HG03064 (cell line): Measurements from ENCODE around the gene RD3L.
"Not testable (repeated sequence)": the region's sequence is repeated elsewhere in the genome, so short reads cannot be mapped to it uniquely, and the experiment has no call there.

Experiments
- ATAC-seq: cut with Tn5 transposase; IDR thresholded peaks from one replicate; pipeline ENCODE4 v1.9.1; 2021; ENCODE audit warnings: low read depth; ENCODE audit not compliant: unreplicated experiment

RD3L gene

DNA sequence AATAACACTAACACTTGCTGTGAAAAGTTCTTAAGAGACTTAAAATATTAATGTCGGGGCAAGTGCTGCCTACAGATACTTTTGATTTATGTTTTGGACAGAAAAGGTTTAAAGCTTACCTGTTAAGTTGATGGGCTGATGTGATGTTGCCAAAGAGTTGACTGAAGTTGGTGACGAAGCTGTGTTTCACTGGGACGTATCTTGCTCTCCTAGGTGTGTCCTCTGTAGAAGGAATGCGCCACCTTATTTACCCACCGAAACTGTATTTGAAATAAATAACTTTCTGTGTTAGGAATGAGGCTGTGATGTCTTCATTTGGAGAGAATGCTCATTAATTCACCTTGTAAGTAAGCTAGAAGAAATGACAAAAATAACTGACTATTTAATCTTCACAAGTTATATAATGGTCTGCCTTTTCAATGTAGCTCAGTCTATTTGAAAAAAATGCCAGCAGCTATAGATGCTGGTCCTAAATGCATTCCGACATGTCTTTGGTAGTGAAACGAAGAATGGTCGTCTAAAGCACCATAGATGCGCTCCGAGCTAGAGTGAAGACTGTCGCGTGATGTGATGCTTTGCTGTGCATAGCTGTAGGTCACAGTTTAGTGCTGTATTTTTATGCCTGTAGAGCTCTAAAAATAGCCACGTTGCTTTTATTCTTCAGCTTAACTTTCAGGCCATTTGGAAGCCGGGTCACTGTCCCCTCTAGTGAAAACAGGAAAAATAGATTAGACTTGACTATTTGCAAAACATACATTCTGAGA is at the start of gene RD3L:
Gene RD3L (minus strand): TSS at position 557 of the 764 bp plus-strand sequence. CDS start 834 bp downstream, outside the sequence.
- no peak for ATAC-seq

DNA sequence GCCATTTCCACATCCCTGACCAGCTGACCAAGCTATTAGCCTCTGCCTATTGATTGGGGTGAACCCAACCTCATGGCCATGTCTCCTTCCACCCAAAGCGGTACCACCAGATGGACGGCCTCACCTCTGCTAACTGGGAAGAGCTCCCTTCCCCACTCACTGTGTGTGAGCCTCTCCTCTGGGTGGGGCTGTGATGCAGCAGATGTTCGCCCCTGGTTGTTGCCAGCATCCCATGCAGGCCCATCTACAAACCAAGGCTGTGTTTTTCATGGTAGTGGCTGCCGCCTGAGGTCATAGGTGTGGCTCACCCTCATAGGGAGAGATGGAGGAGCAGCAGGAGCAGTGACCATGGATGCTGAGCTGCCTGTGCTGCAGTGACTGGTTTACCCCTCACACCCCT is 47.6 kb upstream of the RD3L start:
- no peak for ATAC-seq

DNA sequence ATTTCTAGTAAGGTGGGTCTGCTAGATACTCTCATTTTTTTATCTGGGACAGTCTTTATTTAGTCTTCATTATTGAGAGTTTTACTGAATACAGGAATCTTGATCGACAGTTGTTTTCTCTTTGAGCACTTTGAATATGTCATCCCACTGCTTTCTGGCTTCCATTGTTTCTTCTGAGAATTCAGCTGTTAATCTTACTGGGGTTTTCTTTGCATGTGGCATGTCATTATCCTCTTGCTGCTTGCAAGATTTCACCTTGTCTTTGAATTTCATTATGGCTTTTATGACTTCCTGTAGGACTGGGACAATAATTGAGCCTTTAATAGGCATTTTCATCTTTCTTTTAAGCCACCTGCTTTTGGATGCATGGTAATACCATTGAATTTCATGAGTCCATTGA is 46.7 kb upstream of the RD3L start:
- ATAC-seq: no peak

DNA sequence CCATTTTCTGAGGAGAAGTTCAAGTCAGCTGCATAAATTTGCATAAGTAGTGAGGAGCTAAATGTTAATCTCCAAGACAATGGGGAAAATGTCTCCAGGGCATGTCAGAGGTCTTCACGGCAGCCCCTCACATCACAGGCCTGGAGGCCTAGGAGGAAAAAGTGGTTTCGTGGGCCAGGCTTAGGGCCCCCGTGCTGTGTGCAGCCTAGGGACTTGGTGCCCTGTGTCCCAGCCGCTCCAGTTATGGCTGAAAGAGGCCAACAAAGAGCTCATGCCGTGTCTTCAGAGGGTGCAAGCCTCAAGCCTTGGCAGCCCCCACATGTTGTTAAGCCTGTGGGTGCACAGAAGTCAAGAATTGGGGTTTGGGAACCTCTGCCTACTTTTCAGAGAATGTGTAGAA is 41.9 kb upstream of the RD3L start:
- ATAC-seq: no peak

DNA sequence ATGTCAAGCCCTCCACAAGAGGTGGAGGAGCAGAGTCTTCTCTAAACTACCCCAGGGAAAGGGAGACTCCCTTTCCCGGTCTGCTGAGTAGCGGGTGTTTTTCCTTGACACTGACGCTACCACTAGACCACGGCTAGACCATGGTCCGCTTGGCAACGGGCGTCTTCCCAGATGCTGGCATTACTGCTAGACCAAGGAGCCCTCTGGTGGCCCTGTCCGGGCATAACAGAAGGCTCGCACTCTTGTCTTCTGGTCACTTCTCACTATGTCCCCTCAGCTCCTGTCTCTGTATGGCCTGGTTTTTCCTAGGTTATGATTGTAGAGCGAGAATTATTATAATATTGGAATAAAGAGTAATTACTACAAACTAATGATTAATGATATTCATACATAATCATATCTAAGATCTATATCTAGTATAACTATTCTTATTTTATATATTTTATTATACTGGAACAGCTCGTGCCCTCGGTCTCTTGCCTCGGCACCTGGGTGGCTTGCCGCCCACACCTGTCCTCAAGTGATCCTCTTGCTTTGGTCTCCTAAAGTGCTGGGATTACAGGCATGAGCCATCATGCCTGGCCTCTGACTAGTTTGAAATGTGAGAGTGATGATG is 38.4 kb upstream of the RD3L start:
- ATAC-seq: not testable (repeated sequence)

DNA sequence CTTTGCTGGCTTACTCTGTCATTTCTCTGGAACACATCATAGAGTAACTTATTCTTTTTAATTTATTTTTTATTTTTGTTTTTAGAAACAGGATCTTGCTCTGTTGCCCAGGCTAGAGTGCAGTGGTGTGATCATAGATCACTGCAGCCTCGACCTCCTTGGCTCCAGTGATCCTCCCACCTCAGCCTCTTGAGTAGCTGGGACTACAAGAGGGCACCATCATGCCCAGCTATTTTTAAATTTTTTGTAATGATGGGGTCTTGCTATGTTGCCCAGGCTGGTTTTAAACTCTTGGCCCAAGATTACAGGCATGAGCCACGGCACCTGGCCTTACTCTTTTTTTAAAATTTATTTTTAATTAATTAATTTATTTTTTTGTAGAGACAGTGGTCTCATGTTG is 32.2 kb upstream of the RD3L start:
- ATAC-seq: no peak

DNA sequence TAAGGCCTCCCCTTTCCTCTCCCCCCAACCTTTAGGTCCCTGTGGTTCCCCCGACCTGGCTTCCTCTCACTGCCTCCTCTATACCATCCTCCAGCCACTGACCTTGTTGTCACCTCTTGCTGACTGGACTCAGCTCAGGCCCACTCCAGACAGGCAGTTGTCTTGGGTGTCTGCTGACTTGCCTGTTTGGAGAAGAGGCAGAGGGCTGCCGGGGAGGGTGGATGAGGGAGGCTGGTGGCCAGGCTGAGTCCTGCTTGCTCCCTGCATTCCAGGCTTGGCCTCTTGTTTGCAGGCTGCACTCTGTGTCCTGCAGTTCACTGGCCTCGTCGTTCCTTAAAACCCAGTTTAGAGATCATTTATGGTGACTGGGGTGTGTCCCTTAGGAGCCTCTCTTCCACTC is 31.0 kb upstream of the RD3L start:
- no peak for ATAC-seq

DNA sequence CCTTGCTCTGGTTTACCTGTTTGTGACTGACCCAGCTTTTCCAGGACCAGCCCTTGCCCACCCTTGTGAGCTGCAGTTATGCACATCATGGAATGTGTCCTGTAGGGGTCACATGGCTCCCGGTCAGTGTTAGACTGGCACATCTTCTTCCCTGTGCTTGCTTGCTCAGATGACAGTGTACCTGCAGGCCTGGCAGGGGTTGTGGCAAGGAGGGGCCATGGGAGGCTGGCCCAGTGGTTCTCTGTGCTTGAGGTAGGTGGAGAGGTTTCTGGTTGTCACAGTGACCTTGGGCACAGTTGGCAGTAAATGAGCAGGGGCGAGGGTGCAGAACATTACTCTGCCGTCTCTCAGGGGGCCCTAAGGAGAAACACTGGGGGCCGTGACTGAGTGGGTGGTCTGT is 27.6 kb upstream of the RD3L start:
- no peak for ATAC-seq

DNA sequence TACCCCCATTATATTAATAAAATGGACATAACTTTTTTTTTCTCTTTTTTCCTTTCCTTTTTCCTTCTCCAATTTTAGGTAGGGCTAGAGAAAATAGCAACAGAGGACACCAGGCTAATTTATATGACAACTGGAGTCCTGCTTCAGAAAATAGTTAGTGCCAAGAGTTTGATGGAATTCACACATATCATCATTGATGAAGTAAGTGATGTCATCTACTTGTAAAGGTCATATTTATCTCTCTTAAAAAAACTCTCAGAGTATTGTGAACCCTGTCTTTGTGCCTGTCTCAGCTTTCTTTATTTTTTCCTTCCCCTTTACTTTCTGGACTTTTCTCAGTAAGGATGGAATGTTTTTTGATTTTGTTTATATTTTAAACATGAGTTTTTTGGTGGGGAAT is 24.3 kb upstream of the RD3L start:
- ATAC-seq: no peak

DNA sequence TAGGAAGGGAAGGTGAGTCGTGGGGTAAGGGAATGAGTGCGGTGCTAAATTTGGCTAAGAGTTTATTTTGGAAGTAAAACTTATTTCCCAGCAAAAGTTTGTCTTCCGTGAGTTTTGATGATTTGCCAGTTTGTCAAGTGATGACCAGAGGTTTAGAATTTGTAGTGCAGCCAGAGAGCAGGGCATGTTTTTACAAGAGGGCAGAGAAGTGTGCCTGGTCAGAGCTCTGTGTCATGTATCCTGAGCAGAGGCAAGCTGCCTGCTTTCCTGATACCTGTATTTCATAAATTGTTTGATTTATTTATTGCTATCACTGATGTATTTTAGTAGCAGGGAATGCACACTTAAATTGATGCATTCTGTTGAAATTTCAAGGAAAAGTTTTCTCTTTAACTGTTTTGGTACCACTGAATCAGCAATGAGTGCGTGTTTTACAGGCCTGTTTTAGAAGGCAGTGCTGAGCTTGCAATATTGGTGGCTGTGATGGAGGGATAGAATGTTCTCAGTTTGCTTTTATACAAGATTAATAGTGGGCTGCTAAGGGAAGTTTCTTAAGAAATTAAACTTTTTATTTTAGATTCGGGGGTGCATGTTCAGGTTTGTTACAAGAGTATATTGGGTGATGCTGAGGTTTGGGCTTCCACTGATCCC is 19.7 kb upstream of the RD3L start:
- no peak for ATAC-seq

DNA sequence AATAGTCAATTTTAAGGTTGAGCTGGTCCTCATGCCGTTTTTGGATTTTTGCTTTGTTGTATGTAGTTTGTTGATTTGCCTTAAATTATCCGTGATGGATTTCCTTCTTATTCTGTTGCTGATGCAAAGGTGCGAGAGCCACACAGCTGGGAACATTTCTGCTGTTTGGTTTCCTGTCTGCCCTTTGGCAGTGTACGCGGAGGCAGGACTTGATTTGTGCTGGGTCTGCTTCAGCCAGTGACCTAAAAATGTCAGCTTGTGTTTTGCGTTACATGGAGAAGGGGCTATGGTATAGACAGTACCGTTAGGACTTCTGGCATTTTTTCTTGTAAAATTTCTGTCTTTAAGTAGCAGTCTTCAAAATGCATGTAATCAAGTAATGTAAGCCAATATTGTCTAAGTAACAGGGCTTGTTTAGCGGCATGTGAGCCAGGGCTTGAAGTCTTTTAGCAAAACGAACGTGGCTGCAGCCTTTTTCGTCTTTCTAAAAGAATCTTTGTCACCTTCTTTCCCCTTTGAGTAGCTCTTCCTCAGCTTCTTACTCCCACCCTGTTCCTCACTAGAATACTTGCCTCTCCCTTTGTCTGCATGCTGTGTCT is 18.2 kb upstream of the RD3L start:
- ATAC-seq: no peak

DNA sequence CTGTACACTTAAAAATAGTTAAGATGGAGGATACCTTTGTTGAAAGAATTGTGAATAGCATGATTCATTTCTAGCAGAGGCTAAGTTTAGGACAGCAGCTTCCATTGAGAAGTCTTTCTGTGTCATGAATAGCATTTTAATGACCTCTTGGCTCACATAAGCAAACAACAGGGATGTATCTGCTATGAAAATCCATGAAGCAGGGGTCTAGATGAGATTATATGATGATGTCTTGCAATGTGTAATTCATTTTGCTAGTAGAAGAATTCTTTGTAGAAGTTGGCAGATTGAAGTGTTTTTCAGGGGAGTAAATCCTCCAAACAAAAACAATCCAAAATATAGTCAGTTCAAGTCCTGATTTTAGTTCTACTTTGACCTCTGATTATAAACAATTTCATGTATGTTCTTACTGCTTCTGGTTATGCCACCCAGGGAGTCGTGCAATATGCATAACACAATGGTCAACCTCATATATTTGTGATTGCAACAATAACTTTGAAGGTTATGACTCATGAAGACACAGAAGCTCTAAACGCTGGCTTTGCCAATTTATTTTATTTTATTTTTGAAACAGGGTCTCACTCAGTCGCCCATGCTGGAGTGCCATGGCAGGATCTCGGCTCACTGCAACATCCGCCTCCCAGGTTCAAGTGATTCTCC is 6.9 kb upstream of the RD3L start:
- no peak for ATAC-seq

DNA sequence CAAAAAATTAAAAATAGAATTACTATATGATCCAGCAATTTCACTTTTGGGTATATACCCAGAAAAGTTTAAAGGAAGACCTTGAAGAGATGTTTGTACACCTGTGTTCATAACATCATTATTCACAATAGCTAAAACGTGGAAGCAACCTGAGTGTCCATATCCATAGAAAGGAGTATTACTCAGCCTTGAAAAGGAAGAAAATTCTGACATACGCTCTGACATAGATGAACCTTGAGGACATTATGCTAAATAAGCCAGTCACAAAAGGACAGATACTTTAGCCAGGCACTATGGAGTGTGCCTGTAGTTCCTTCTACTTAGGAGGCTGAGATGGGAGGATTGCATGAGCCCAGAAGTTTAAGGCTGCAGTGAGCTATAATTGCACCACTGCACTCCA is 6.1 kb upstream of the RD3L start:
- no peak for ATAC-seq

DNA sequence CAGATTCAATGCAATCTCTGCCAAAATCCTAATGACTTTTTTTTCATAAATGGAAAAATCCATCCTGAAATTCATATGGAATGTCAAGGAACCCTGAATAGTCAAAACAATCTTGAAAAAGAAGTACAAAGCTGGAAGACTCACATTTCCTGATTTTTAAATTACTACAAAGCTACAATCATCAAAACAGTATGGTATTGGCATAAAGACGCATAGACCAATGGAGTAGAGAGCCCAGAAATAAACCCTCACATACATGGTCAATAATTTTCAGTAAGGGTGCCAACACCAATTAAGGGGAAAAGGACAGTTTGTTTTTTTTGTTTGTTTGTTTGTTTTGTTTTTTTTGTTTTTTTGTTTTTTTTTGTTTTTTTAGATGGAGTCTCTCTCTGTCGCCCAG is 4.6 kb upstream of the RD3L start:
- no peak for ATAC-seq

DNA sequence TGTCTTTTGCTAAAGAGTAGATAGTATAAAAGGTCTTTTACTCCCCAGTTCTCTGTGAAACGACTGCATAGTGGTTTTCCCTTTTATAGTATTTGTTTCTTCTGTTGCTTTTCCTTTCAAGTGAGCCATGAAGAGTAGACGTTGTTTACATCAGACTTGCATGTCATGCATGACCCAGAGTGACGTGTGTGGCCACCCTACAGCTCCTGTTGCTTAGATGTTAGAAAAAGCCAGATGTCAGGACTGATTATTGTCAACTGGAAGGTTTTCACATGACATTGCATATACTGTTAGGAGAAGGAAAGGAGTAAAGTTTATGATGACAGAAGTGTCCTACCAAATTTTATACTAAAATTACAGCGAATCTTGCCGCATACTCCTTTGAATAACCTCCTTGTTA is 1.3 kb upstream of the RD3L start:
- no peak for ATAC-seq

DNA sequence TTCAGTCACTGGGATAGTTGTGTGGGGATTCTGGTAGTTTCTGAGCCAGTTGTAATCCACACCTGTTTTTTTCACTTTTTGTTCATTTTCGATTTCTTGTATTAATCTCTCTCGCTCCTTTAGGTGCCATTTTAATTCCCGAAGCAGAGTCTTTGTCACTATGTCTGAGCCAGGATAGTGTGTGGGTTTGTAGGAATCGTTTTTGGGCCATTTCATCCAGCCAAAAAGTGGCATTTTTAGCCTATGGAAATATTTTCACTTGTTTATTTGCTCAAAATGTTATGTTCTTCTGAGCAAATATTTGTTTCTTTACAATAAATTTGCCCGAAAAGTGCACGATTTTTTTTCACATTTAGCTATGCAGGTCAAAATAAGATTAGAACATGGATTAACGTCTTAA is 867 bp downstream of the RD3L start:
- ATAC-seq: no peak

DNA sequence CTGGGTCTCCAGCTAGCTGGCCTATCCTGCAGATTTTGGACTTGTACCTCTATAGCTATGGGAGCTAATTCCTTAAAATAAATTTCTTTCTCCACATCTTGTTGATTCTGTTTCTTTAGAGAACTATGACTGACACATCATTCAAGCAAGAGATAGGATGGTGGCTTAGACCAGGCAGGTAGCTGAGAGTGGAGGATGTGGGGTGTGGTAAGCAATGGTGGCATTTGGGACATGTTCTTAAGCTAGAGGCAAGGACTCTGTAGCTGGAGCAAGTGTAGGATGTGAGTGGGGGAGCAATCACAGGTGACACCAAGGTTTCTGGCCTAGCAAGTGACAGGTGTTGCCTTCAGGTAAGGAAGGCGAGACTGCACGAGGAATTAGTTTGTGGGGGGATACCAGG is 7.2 kb downstream of the RD3L start:
- ATAC-seq: no peak

DNA sequence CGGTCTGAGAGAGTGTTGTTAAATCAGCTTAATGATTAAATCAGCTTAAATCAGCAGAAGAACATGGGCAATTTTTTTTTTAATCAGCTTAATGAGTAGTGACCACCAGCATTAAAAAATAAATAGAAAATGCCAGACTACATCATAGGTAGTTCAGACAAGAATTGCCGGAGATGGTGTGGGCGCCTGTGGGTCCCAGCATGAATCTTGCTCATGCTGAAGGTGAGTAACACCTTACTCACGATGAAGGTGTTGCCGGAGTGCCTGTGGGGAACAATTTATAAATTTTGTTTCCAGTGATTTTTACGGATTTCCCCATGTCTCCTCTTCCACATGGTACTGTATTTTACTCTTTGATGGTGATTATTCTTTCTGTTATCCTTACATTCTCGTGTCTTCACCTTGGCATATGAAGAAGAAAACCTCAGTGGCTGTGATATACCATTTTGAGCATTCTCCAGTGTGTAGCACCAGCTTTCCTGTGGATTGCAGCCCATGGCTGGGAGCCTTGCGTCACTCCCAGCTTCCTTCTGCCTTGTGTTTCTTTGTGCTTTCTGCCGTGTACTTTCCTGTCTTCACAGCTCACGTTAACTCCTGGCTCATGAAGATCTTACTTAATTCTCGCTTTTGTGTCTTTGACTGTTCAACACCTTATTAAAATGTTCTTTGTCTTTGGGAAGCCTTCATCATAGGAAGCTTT is 9.4 kb downstream of the RD3L start:
- no peak for ATAC-seq

DNA sequence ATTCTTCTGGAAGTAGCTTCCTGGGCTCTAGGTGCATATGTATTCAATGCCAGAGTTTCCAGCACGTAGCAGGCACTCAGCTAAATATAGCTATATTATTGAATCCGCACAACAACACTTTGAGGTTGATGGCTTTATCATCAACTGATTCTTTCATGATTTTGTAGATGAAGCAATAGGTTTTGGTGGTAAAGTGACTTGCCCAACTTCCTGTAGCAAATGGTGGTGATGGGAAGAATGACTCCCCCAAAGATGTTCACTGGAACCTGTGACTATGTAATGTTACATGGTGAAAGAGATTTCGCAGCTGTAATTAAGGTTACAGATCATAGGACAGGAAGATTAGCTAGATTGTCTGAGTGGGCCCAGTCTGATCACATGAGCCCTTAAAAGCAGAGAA is 10.9 kb downstream of the RD3L start:
- ATAC-seq: no peak

DNA sequence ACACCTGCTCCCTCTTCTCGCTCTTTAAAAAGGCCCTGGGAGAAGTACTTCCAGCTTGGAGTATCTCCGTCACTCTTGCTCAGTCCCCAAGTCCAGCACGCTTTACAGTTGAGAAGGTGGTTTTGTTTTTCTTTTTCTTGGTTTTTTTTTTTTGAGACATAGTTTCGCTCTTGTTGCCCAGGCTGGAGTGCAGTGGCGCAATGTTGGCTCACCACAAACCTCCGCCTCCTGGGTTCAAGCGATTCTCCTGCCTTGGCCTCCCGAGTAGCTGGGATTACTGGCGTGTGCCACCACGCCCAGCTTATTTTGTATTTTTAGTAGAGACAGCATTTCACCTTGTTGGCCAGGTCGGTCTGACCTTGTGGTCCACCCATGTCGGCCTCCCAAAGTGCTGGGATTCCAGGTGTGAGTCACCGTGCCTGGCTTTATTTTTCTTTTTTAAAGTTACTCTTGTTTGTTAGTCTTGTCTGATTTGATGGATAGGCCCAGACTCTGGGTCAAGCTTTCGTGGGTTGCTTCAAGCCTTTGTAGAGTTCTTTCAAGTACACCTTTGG is 12.2 kb downstream of the RD3L start:
- ATAC-seq: no peak
